OCI-LY7 (cell line): Measurements from ENCODE around the gene MTUS2. TPM values are rescaled to one million over a fixed set of nuclear protein-coding genes. Genes with fewer than 3 reads are reported as not detected.

ENCODE experiments used
- BruUV-seq: library from RNA; stranded (reverse); fragments of 400-500 nt; replicated peaks from 2 replicates; lab custom pipeline; 2021; lab: Mats Ljungman, UMichigan
- CTCF ChIA-PET: fragments of 300-600 bp; sonication (Branson Sonifier 250); formaldehyde crosslinking; loops from one replicate; lab custom pipeline; 2022; ENCODE audit warnings: antibody characterized with exemption; ENCODE audit not compliant: unreplicated experiment; lab: Charles Lee
- POLR2A ChIA-PET: fragments of 300-600 bp; sonication (Branson Sonifier 250); formaldehyde crosslinking; loops from one replicate; lab custom pipeline; 2022; ENCODE audit warnings: antibody characterized with exemption; lab: Charles Lee
- DNase-seq: peaks from one replicate; pipeline ENCODE4 v3.0.0-alpha.2; 2015; ENCODE audit warnings: low spot score
- H2AFZ ChIP-seq: fragments of 200-600 bp; sonication (generic), shearing (Covaris generic); 2 replicates; pipeline ENCODE4 v1.6.1; 2014; ENCODE audit warnings: mild to moderate bottlenecking, antibody characterized with exemption, low read length, moderate library complexity
- H3K27ac ChIP-seq: fragments of 200-600 bp; sonication (generic); 2 replicates; pipeline ENCODE4 v1.5.1; 2014; ENCODE audit warnings: mixed run types, low read depth, mild to moderate bottlenecking, moderate library complexity, low read length, inconsistent platforms; ENCODE audit not compliant: poor library complexity, severe bottlenecking
- H3K36me3 ChIP-seq: fragments of 200-600 bp; sonication (generic); 2 replicates; pipeline ENCODE4 v1.6.1; 2014; ENCODE audit warnings: mild to moderate bottlenecking, antibody characterized with exemption, low read length, moderate library complexity, mixed read lengths; ENCODE audit not compliant: insufficient read depth
- H3K4me1 ChIP-seq: fragments of 200-600 bp; sonication (generic); 2 replicates; pipeline ENCODE4 v1.5.1; 2014; ENCODE audit warnings: mild to moderate bottlenecking, low read length; ENCODE audit not compliant: insufficient read depth, poor library complexity, severe bottlenecking
- H3K4me2 ChIP-seq: fragments of 200-600 bp; sonication (generic); 2 replicates; pipeline ENCODE4 v1.6.1; 2014; ENCODE audit warnings: mild to moderate bottlenecking, low read length
- H3K4me3 ChIP-seq: fragments of 200-600 bp; sonication (generic); 2 replicates; pipeline ENCODE4 v1.5.1; 2014; ENCODE audit warnings: mild to moderate bottlenecking, low read depth, low read length; ENCODE audit not compliant: poor library complexity, severe bottlenecking
- H3K79me2 ChIP-seq: fragments of 200-600 bp; sonication (generic); 2 replicates; pipeline ENCODE4 v1.6.1; 2016; ENCODE audit warnings: low read depth, mild to moderate bottlenecking, low read length, moderate library complexity, mixed read lengths; ENCODE audit not compliant: insufficient read depth
- H3K9me2 ChIP-seq: fragments of 200-600 bp; sonication (generic); 2 replicates; pipeline ENCODE4 v1.6.1; 2016; ENCODE audit warnings: mild to moderate bottlenecking, low read length, mixed read lengths; ENCODE audit not compliant: insufficient read depth
- H3K9me3 ChIP-seq: fragments of 200-600 bp; sonication (generic); 2 replicates; pipeline ENCODE4 v1.6.1; 2014; ENCODE audit warnings: mild to moderate bottlenecking, mixed run types, low read length, mixed read lengths
- H4K20me1 ChIP-seq: fragments of 200-600 bp; sonication (generic); 2 replicates; pipeline ENCODE4 v1.6.1; 2014; ENCODE audit warnings: mild to moderate bottlenecking, antibody characterized with exemption, low read length, moderate library complexity, mixed read lengths; ENCODE audit not compliant: insufficient read depth
- EZH2phosphoT487 ChIP-seq: fragments of 200-600 bp; sonication (generic); IDR thresholded peaks from 2 replicates; pipeline ENCODE4 v1.6.1; 2018; ENCODE audit warnings: low read depth, borderline replicate concordance, mild to moderate bottlenecking, mixed run types, antibody characterized with exemption, low read length, moderate library complexity, mixed read lengths
- intact Hi-C: fragments of 100-400 bp; cut with micrococcal nuclease; formaldehyde crosslinking; loops from one replicate; pipeline ENCODE4 v1.10.0; 2022; ENCODE audit not compliant: unreplicated experiment
- total RNA-seq, 2 experiments: library from RNA; depleted of rRNA in 1 of 2; stranded (reverse); fragments of >200 nt in 1 of 2; shearing (Covaris generic) in 1 of 2; gene quantifications; 2 replicates each; pipeline ENCODE4 v1.2.3, GENCODE V29; 2014 to 2022
- TF ChIP-seq, protein P1 (sequence below): fragments of 200-600 bp; sonication (generic); conservative IDR thresholded peaks from 2 replicates; pipeline ENCODE4 v1.5.1; 2014; ENCODE audit warnings: mild to moderate bottlenecking, antibody characterized with exemption, low read length, moderate library complexity, mixed read lengths

The MTUS2 gene
- total RNA-seq, 2 experiments from 2014 or later: 0.16 to 9.8 TPM

GRCh38 chr13:29523199-29523961 lies 703.2 kb downstream of the MTUS2 start:
- Histone ChIP-seq H3K9me3 (no peaks in the 10 kb centered on the region), H2AFZ (no peak overlapping the region), H3K4me3 (no peak overlapping the region), H3K36me3 (peaks cover 99% of the 10 kb centered on the region), H3K79me2 (no peaks in the 10 kb centered on the region), H3K27ac (no peak overlapping the region), H4K20me1 (no peaks in the 10 kb centered on the region), H3K9me2 (no peaks in the 10 kb centered on the region), H3K4me2 (no peak overlapping the region), H3K4me1 (no peaks in the 10 kb centered on the region)
- intact Hi-C loops: no loop called here
- DNase-seq: no peak
- BruUV-seq: no TSS peak
- POLR2A ChIA-PET: interaction anchor here (0.7 kb wide), 1 partner anchor 28 kb away, joined by 9 read pairs; no protein-coding TSS in a partner anchor
- TF ChIP-seq, protein P1, sequence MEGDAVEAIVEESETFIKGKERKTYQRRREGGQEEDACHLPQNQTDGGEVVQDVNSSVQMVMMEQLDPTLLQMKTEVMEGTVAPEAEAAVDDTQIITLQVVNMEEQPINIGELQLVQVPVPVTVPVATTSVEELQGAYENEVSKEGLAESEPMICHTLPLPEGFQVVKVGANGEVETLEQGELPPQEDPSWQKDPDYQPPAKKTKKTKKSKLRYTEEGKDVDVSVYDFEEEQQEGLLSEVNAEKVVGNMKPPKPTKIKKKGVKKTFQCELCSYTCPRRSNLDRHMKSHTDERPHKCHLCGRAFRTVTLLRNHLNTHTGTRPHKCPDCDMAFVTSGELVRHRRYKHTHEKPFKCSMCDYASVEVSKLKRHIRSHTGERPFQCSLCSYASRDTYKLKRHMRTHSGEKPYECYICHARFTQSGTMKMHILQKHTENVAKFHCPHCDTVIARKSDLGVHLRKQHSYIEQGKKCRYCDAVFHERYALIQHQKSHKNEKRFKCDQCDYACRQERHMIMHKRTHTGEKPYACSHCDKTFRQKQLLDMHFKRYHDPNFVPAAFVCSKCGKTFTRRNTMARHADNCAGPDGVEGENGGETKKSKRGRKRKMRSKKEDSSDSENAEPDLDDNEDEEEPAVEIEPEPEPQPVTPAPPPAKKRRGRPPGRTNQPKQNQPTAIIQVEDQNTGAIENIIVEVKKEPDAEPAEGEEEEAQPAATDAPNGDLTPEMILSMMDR: no peak
- no peak for TF ChIP-seq EZH2phosphoT487
- CTCF ChIA-PET: no interaction called here

- Histone ChIP-seq H3K4me2 (no peak overlapping the region), H3K4me3 (no peak overlapping the region), H4K20me1 (no peaks in the 10 kb centered on the region; the same call in 1 of the 2 replicates), H2AFZ (no peak overlapping the region), H3K4me1 (no peaks in the 10 kb centered on the region), H3K9me3 (no peaks in the 10 kb centered on the region), H3K9me2 (no peaks in the 10 kb centered on the region), H3K79me2 (no peaks in the 10 kb centered on the region), H3K36me3 (peaks cover 99% of the 10 kb centered on the region), H3K27ac (no peak overlapping the region)
- BruUV-seq: no TSS peak
- intact Hi-C loops: no loop called here
- ChIA-PET CTCF (no interaction called here), POLR2A (no interaction called here)
- DNase-seq: no peak
- TF ChIP-seq, protein P1: no peak
- TF ChIP-seq EZH2phosphoT487: no peak
These were observed 704.0 kb downstream of the MTUS2 start for GRCh38 chr13:29524176-29524575.

DNA sequence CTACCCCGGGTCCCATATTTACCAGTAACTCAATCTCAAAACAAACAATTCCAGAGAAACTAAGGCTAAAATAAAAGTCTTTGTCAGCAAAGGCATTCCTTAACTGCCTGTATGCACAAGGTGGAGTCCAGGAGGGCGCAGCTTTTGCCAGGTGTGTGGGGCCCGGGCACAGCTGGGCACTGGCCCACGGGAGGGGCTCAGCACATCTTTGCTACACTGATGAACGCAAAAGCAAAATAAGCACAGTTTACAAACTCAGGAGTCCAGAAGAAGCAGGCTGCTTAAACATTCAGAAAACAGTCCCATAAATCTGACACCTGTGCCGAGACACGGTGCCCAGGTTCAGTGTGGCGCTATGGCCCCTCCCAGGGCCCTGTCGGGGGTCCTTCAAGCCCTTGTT lies 704.5 kb downstream of the MTUS2 start:
- no peaks in the 10 kb centered on the region for H3K9me2 ChIP-seq
- no TSS peak for BruUV-seq
- ChIA-PET POLR2A (no interaction called here), CTCF (no interaction called here)
- no peak overlapping the region for H3K27ac ChIP-seq
- no peaks in the 10 kb centered on the region for H3K9me3 ChIP-seq
- no peak overlapping the region for H2AFZ ChIP-seq
- no peak overlapping the region for H3K4me3 ChIP-seq
- intact Hi-C loops: no loop called here
- H4K20me1 ChIP-seq: no peaks in the 10 kb centered on the region; the same call in 1 of the 2 replicates
- no peak for DNase-seq
- no peak overlapping the region for H3K4me2 ChIP-seq
- H3K36me3 ChIP-seq: peaks cover 99% of the 10 kb centered on the region
- no peaks in the 10 kb centered on the region for H3K4me1 ChIP-seq
- TF ChIP-seq, protein P1: no peak
- no peak for TF ChIP-seq EZH2phosphoT487
- no peaks in the 10 kb centered on the region for H3K79me2 ChIP-seq
